DMS 273 (cell line): Measurements from ENCODE around the gene CACNG7.

Source experiments
- DNase-seq: peaks from one replicate; lab custom pipeline; 2025; ENCODE audit not compliant: unreplicated experiment; lab: John Stamatoyannopoulos, UW

CACNG7 gene

GRCh38 chr19:53951436-53951835, 42.4 kb downstream of the CACNG7 start:
- no peak for DNase-seq

- no peak for DNase-seq
Observed at GRCh38 chr19:53951947-53952346, 42.9 kb downstream of the CACNG7 start.

GRCh38 chr19:53953383-53953782, 44.3 kb downstream of the CACNG7 start:
- no peak for DNase-seq

- DNase-seq: no peak
Observed at GRCh38 chr19:53957448-53958167, 48.5 kb downstream of the CACNG7 start.

GRCh38 chr19:53958168-53958571, 49.1 kb downstream of the CACNG7 start:
- DNase-seq: peak; percentile 53

GRCh38 chr19:53958823-53959757, 50.0 kb downstream of the CACNG7 start:
- no peak for DNase-seq

- no peak for DNase-seq
Observed at GRCh38 chr19:53960187-53960586, 51.1 kb downstream of the CACNG7 start.

- no peak for DNase-seq
Observed at GRCh38 chr19:53960886-53961285, 51.8 kb downstream of the CACNG7 start.

- no peak for DNase-seq
Observed at GRCh38 chr19:53961523-53962356, 52.7 kb downstream of the CACNG7 start.

- no peak for DNase-seq
Observed at GRCh38 chr19:53962887-53963431, 53.9 kb downstream of the CACNG7 start, which contains the start of gene CACNG8. TSS of gene CACNG8 (plus strand) at chr19:53962937.

GRCh38 chr19:53965091-53965490, 56.0 kb downstream of the CACNG7 start:
- no peak for DNase-seq

- DNase-seq: no peak
Observed at GRCh38 chr19:53966931-53967330, 57.9 kb downstream of the CACNG7 start.

- DNase-seq: no peak
Observed at GRCh38 chr19:53969366-53969765, 60.3 kb downstream of the CACNG7 start.

GRCh38 chr19:53971673-53972072, 62.6 kb downstream of the CACNG7 start:
- DNase-seq: no peak

- DNase-seq: peak; percentile 87
Observed at GRCh38 chr19:53977429-53977990, 68.4 kb downstream of the CACNG7 start.

- no peak for DNase-seq
Observed at GRCh38 chr19:53977991-53978731, 69.1 kb downstream of the CACNG7 start.

- no peak for DNase-seq
Observed at GRCh38 chr19:53978975-53979801, 70.1 kb downstream of the CACNG7 start.

GRCh38 chr19:53980539-53981375, 71.7 kb downstream of the CACNG7 start:
- DNase-seq: peak; percentile 24
